PC-3 (cell line): ENCODE measurements around the gene HIVEP3.

Experiments
- CTCF ChIP-seq: fragments of 300-600 bp; sonication (generic); conservative IDR thresholded peaks from 2 replicates; pipeline ENCODE4 v1.5.1; 2017; ENCODE audit warnings: antibody characterized with exemption, low read depth, mild to moderate bottlenecking, low read length
- EZH2 ChIP-seq: fragments of 300-600 bp; sonication (generic); IDR thresholded peaks from one replicate; pipeline ENCODE4 v1.6.1; 2017; ENCODE audit warnings: antibody characterized with exemption, mild to moderate bottlenecking, low read length; ENCODE audit not compliant: unreplicated experiment

GRCh38 chr1:41582851-41583657, 335.7 kb downstream of the HIVEP3 start:
- no peak for TF ChIP-seq CTCF
- no peak for TF ChIP-seq EZH2
